Ovary (tissue), 9 donors: ENCODE data around the gene ABTB2. TPM values are rescaled to one million over a fixed set of nuclear protein-coding genes. Genes with fewer than 3 reads are reported as not detected.

Source experiments
- DNase-seq, 5 donors: peaks; one replicate each; pipeline ENCODE4 v3.0.0-alpha.2; 2019 to 2020
- H3K27ac ChIP-seq, 2 donors: fragments of 200-600 bp; one replicate each; pipeline versions ENCODE4 v1.5.1 to v1.8.0; 2019 to 2022
- H3K27me3 ChIP-seq: fragments of 200-600 bp; one replicate; pipeline ENCODE4 v1.8.0; 2022
- H3K36me3 ChIP-seq: fragments of 200-600 bp; sonication (generic); one replicate; pipeline ENCODE4 v1.5.1; 2019
- H3K4me1 ChIP-seq: one replicate; pipeline ENCODE4 v1.8.1; 2013; ENCODE audit warnings: mild to moderate bottlenecking, moderate library complexity; ENCODE audit not compliant: insufficient read depth
- H3K4me3 ChIP-seq: fragments of 200-600 bp; sonication (generic); one replicate; pipeline ENCODE4 v1.5.1; 2017
- H3K9me3 ChIP-seq, 2 donors: fragments of 200-600 bp in 1 of 2; sonication (generic) in 1 of 2; one replicate each; pipeline versions ENCODE4 v1.5.1 to v1.8.1; 2013 to 2019; ENCODE audit warnings: mild to moderate bottlenecking in 1 of 2, moderate library complexity in 1 of 2
- CTCF ChIP-seq, 3 donors: fragments of 450-650 bp in 2 of 3; fragments of 200-600 bp in 1 of 3; IDR thresholded peaks; one replicate each; pipeline versions ENCODE4 v1.5.1 to v1.8.0; 2016 to 2022; ENCODE audit warnings: antibody characterized with exemption in 3 of 3, mild to moderate bottlenecking in 1 of 3
- EP300 ChIP-seq: sonication (generic); formaldehyde crosslinking; IDR thresholded peaks from one replicate; pipeline ENCODE4 v1.6.1; 2017; ENCODE audit warnings: antibody characterized with exemption
- POLR2A ChIP-seq: fragments of 450-650 bp; IDR thresholded peaks from one replicate; pipeline ENCODE4 v1.6.1; 2017; ENCODE audit warnings: antibody characterized with exemption, mild to moderate bottlenecking, moderate library complexity
- WGBS, 3 donors: extraction: QIAGEN DNeasy Blood & Tissue Kit in 1 of 3; methylation state at CpG; one replicate each; pipeline versions ENCODE4 v1.1.5 to v1.1.7; 2013 to 2017; 5-methylcytosine and 5-hydroxymethylcytosine counted together
- intact Hi-C, 4 donors: fragments of 100-400 bp; cut with DNase I; formaldehyde crosslinking; loops; one replicate each; pipeline versions ENCODE4 v1.11.0 to v1.15.1; 2022 to 2023
- polyA plus RNA-seq, 2 donors: library from polyadenylated mRNA; stranded (reverse); fragments of 200-250 nt in 1 of 2; fragments of 350-450 nt in 1 of 2; fragmentation: Illumina TruSeq in 1 of 2; extraction: RNeasy Lipid Tissue Mini Kit (QIAGEN cat#74804) in 1 of 2; gene quantifications; one replicate each; pipeline ENCODE4 v1.2.3, GENCODE V29; 2013 to 2014
- total RNA-seq, 7 donors: library from RNA; depleted of rRNA in 2 of 7; stranded (reverse); fragments of >200 nt in 2 of 7; fragmentation: NEBNext Ultra II Directional in 3 of 7; extraction: Animal tissue kit (Norgen Biotek cat#: 25700) in 3 of 7; gene quantifications; one replicate each; pipeline versions ENCODE4 v1.1.0 to v1.2.4, GENCODE V29; 2016 to 2023
- donor health status: DM: no; HTN: no; CAD: no; lungs with moderate emphysema.
- donor health status: DM: no; HTN: no; CAD: no.
- donor health status: Bipolar disorder and iron deficiency.
- donor health status: DM: yes; HTN: yes; CAD: no.
- donor health status: DM: no; HTN: no; CAD: no.
- donor health status: DM: yes; HTN: yes; CAD: no.

Gene ABTB2
- total and polyA plus RNA-seq, 9 donors: 1.2 to 7.2 (median 2.6) TPM

GRCh38 chr11:34260072-34260575 lies 97.7 kb downstream of the ABTB2 start:
- Histone ChIP-seq H3K36me3 (no peaks in the 10 kb centered on the region), H3K27ac (no peak overlapping the region), H3K4me1 (no peaks in the 10 kb centered on the region), H3K27me3 (no peaks in the 10 kb centered on the region), H3K9me3 (no peaks in the 10 kb centered on the region), H3K4me3 (no peak overlapping the region)
- intact Hi-C loops: loop anchor here in 1 of 4 donors (10.0 kb wide), 1 partner anchor 45 kb away; no protein-coding TSS in a partner anchor
- WGBS, 3 donors: 96% methylated on average over 10 of the region's 10 CpGs
- no peak for DNase-seq
- TF ChIP-seq CTCF (IDR thresholded peaks at IDR 0.05): no peak
- TF ChIP-seq EP300: no peak
- no peak for TF ChIP-seq POLR2A

GRCh38 chr11:34259087-34259486 lies 98.7 kb downstream of the ABTB2 start:
- Histone ChIP-seq H3K36me3 (no peaks in the 10 kb centered on the region), H3K27ac (no peak overlapping the region), H3K4me3 (no peak overlapping the region), H3K4me1 (no peaks in the 10 kb centered on the region), H3K27me3 (no peaks in the 10 kb centered on the region), H3K9me3 (no peaks in the 10 kb centered on the region)
- TF ChIP-seq POLR2A: no peak
- TF ChIP-seq EP300: no peak
- TF ChIP-seq CTCF (IDR thresholded peaks at IDR 0.05): no peak
- intact Hi-C loops: no loop called here
- WGBS, 3 donors: 83 to 89% (median 84%) methylated on average over 3 of the region's 3 CpGs
- no peak for DNase-seq

GRCh38 chr11:34256626-34257025 lies 101.2 kb downstream of the ABTB2 start:
- H3K9me3 ChIP-seq: no peaks in the 10 kb centered on the region
- H3K4me3 ChIP-seq: no peak overlapping the region
- H3K27ac ChIP-seq: no peak overlapping the region
- TF ChIP-seq POLR2A: no peak
- TF ChIP-seq EP300: no peak
- no peak for TF ChIP-seq CTCF (IDR thresholded peaks at IDR 0.05)
- H3K4me1 ChIP-seq: no peaks in the 10 kb centered on the region
- intact Hi-C loops: no loop called here
- 22 to 64% (median 35%) methylated on average over 6 of the region's 6 CpGs for WGBS, 3 donors
- no peaks in the 10 kb centered on the region for H3K27me3 ChIP-seq
- no peak for DNase-seq
- no peaks in the 10 kb centered on the region for H3K36me3 ChIP-seq

- WGBS, 3 donors: 34 to 62% (median 43%) methylated on average over 6 of the region's 6 CpGs
- Histone ChIP-seq H3K27me3 (no peaks in the 10 kb centered on the region), H3K4me3 (no peak overlapping the region), H3K27ac (no peak overlapping the region), H3K9me3 (no peaks in the 10 kb centered on the region), H3K4me1 (no peaks in the 10 kb centered on the region), H3K36me3 (no peaks in the 10 kb centered on the region)
- TF ChIP-seq POLR2A (no peak), CTCF (IDR thresholded peaks at IDR 0.05) (no peak), EP300 (no peak)
- no peak for DNase-seq
- intact Hi-C loops: no loop called here
Measured at GRCh38 chr11:34256150-34256549, 101.7 kb downstream of the ABTB2 start.

GRCh38 chr11:34255101-34255500 lies 102.7 kb downstream of the ABTB2 start:
- no peak overlapping the region for H3K4me3 ChIP-seq
- H3K36me3 ChIP-seq: no peaks in the 10 kb centered on the region
- intact Hi-C loops: no loop called here
- no peaks in the 10 kb centered on the region for H3K9me3 ChIP-seq
- no peaks in the 10 kb centered on the region for H3K27me3 ChIP-seq
- no peak overlapping the region for H3K27ac ChIP-seq
- no peak for DNase-seq
- H3K4me1 ChIP-seq: no peaks in the 10 kb centered on the region
- TF ChIP-seq EP300 (no peak), CTCF (IDR thresholded peaks at IDR 0.05) (no peak), POLR2A (no peak)
- WGBS, 3 donors: 95 to 99% (median 98%) methylated on average over 2 of the region's 2 CpGs
